ENCODE data around the gene WDR46.

The WDR46 gene

GRCh38 chr6:33318426-33319073 lies 29.5 kb upstream of the WDR46 start:
- in situ Hi-C loops (cut with HindIII; ENCODE audit: low pct_unique_long_range_greater_than_20kb, low sequenced_read_pairs), result no loop called here
- no peak for DNase-seq (ENCODE audit: low read depth in 1 of 2, low spot score in 1 of 2)
- TF ChIP-seq JUND (IDR thresholded peaks at IDR 0.05; ENCODE audit: low read depth), result no peak

- no peak for TF ChIP-seq JUND (IDR thresholded peaks at IDR 0.05; ENCODE audit: low read depth)
- peak; percentile 88 to 100 for DNase-seq (ENCODE audit: low read depth in 1 of 2, low spot score in 1 of 2)
- in situ Hi-C loops (cut with HindIII; ENCODE audit: low pct_unique_long_range_greater_than_20kb, low sequenced_read_pairs), result no loop called here
These were observed 28.8 kb upstream of the WDR46 start, which contains the start of gene ZBTB22 for GRCh38 chr6:33317669-33318425. TSS of gene ZBTB22 (minus strand) at chr6:33317744. CDS start at chr6:33316916, 828 bp downstream.

GRCh38 chr6:33317419-33317668 lies 28.3 kb upstream of the WDR46 start:
- DNase-seq (ENCODE audit: low read depth in 1 of 2, low spot score in 1 of 2), result no peak
- in situ Hi-C loops (cut with HindIII; ENCODE audit: low pct_unique_long_range_greater_than_20kb, low sequenced_read_pairs), result no loop called here
- no peak for TF ChIP-seq JUND (IDR thresholded peaks at IDR 0.05; ENCODE audit: low read depth)

GRCh38 chr6:33316603-33317418 lies 27.8 kb upstream of the WDR46 start:
- DNase-seq (ENCODE audit: low read depth in 1 of 2, low spot score in 1 of 2), result no peak
- in situ Hi-C loops (cut with HindIII; ENCODE audit: low pct_unique_long_range_greater_than_20kb, low sequenced_read_pairs), result no loop called here
- TF ChIP-seq JUND (IDR thresholded peaks at IDR 0.05; ENCODE audit: low read depth), result no peak

- DNase-seq (ENCODE audit: low read depth in 1 of 2, low spot score in 1 of 2), result no peak
- in situ Hi-C loops (cut with HindIII; ENCODE audit: low pct_unique_long_range_greater_than_20kb, low sequenced_read_pairs), result no loop called here
- TF ChIP-seq JUND (IDR thresholded peaks at IDR 0.05; ENCODE audit: low read depth), result no peak
These were observed 27.0 kb upstream of the WDR46 start for GRCh38 chr6:33315793-33316602.

GRCh38 chr6:33314943-33315792 lies 26.1 kb upstream of the WDR46 start:
- in situ Hi-C loops (cut with HindIII; ENCODE audit: low pct_unique_long_range_greater_than_20kb, low sequenced_read_pairs), result no loop called here
- no peak for TF ChIP-seq JUND (IDR thresholded peaks at IDR 0.05; ENCODE audit: low read depth)
- peak; percentile 54 to 90 for DNase-seq (ENCODE audit: low read depth in 1 of 2, low spot score in 1 of 2)

- in situ Hi-C loops (cut with HindIII; ENCODE audit: low pct_unique_long_range_greater_than_20kb, low sequenced_read_pairs), result no loop called here
- DNase-seq (ENCODE audit: low read depth in 1 of 2, low spot score in 1 of 2), result peak in 1 of 2 experiments; percentile 78
- TF ChIP-seq JUND (IDR thresholded peaks at IDR 0.05; ENCODE audit: low read depth), result no peak
These were observed 25.5 kb upstream of the WDR46 start for GRCh38 chr6:33314515-33314942.

- TF ChIP-seq JUND (IDR thresholded peaks at IDR 0.05; ENCODE audit: low read depth), result no peak
- DNase-seq (ENCODE audit: low read depth in 1 of 2, low spot score in 1 of 2), result peak in 1 of 2 experiments; percentile 69
- in situ Hi-C loops (cut with HindIII; ENCODE audit: low pct_unique_long_range_greater_than_20kb, low sequenced_read_pairs), result no loop called here
These were observed 24.9 kb upstream of the WDR46 start, which contains the start of gene TAPBP for GRCh38 chr6:33313709-33314514. TSS of gene TAPBP (minus strand) at chr6:33314078. CDS start at chr6:33314041, 37 bp downstream.

- TF ChIP-seq JUND (IDR thresholded peaks at IDR 0.05; ENCODE audit: low read depth), result no peak
- in situ Hi-C loops (cut with HindIII; ENCODE audit: low pct_unique_long_range_greater_than_20kb, low sequenced_read_pairs), result no loop called here
- DNase-seq (ENCODE audit: low read depth in 1 of 2, low spot score in 1 of 2), result peak in 1 of 2 experiments; percentile 27
These were observed 24.2 kb upstream of the WDR46 start for GRCh38 chr6:33313105-33313708.

- TF ChIP-seq JUND (IDR thresholded peaks at IDR 0.05; ENCODE audit: low read depth), result no peak
- in situ Hi-C loops (cut with HindIII; ENCODE audit: low pct_unique_long_range_greater_than_20kb, low sequenced_read_pairs), result no loop called here
- peak; percentile 82 to 89 for DNase-seq (ENCODE audit: low read depth in 1 of 2, low spot score in 1 of 2)
These were observed 23.5 kb upstream of the WDR46 start for GRCh38 chr6:33312361-33313104.

Measured in T47D (cell line).